Caco-2 (cell line): ENCODE measurements around the gene FTCDNL1. TPM values are rescaled to one million over a fixed set of nuclear protein-coding genes. Genes with fewer than 3 reads are reported as not detected.

Experiments used
- BruUV-seq: library from RNA; stranded (reverse); fragments of 400-500 nt; replicated peaks from 2 replicates; lab custom pipeline; 2021; lab: Mats Ljungman, UMichigan
- CTCF ChIA-PET: fragments of 300-600 bp; sonication (Branson Sonifier 250); formaldehyde crosslinking; loops from one replicate; lab custom pipeline; 2022; ENCODE audit warnings: antibody characterized with exemption; lab: Charles Lee
- POLR2A ChIA-PET: fragments of 300-600 bp; sonication (Branson Sonifier 250); formaldehyde crosslinking; loops from one replicate; lab custom pipeline; 2022; ENCODE audit warnings: antibody characterized with exemption; lab: Charles Lee
- DNase-seq, 2 experiments: peaks; one replicate each; pipeline versions ENCODE4 v3.0.0 to v3.0.0-alpha.2; 2020 to 2022
- H3K27me3 ChIP-seq: replicated peaks from 2 replicates; pipeline ENCODE4 v1.6.0; 2011; ENCODE audit warnings: low read length; ENCODE audit not compliant: control insufficient read depth, insufficient read depth
- H3K36me3 ChIP-seq: 2 replicates; pipeline ENCODE4 v1.5.1; 2011; ENCODE audit warnings: low read length; ENCODE audit not compliant: control insufficient read depth, insufficient read depth
- H3K4me1 ChIP-seq: fragments of 250-450 bp; sonication (Bioruptor Pico); 2 replicates; pipeline ENCODE4 v1.5.1; 2020; ENCODE audit warnings: mild to moderate bottlenecking
- H3K4me3 ChIP-seq: 2 replicates; pipeline ENCODE4 v1.5.1; 2011; ENCODE audit warnings: low read depth, mild to moderate bottlenecking, control low read depth, low read length
- H3K9me3 ChIP-seq: fragments of 250-450 bp; sonication (Bioruptor Pico); 2 replicates; pipeline ENCODE4 v1.5.1; 2020; ENCODE audit warnings: mild to moderate bottlenecking, moderate library complexity
- H3K27ac Mint-ChIP-seq: one replicate; pipeline ENCODE4 v1.8.0; 2022; ENCODE audit warnings: mixed read lengths; ENCODE audit not compliant: unreplicated experiment
- H3K27me3 Mint-ChIP-seq: one replicate; pipeline ENCODE4 v1.8.0; 2022; ENCODE audit warnings: mixed read lengths; ENCODE audit not compliant: insufficient read depth, unreplicated experiment
- H3K36me3 Mint-ChIP-seq: one replicate; pipeline ENCODE4 v1.8.0; 2022; ENCODE audit warnings: mild to moderate bottlenecking, mixed read lengths; ENCODE audit not compliant: insufficient read depth, unreplicated experiment
- H3K4me1 Mint-ChIP-seq: one replicate; pipeline ENCODE4 v1.8.0; 2022; ENCODE audit warnings: low read depth, mixed read lengths; ENCODE audit not compliant: unreplicated experiment
- H3K4me3 Mint-ChIP-seq: one replicate; pipeline ENCODE4 v1.8.0; 2022; ENCODE audit warnings: mild to moderate bottlenecking, moderate library complexity, mixed read lengths; ENCODE audit not compliant: unreplicated experiment
- H3K9me3 Mint-ChIP-seq: one replicate; pipeline ENCODE4 v1.8.0; 2022; ENCODE audit warnings: mixed read lengths; ENCODE audit not compliant: unreplicated experiment
- intact Hi-C: fragments of 100-400 bp; cut with micrococcal nuclease; formaldehyde crosslinking; loops from one replicate; pipeline ENCODE4 v1.10.0; 2022; ENCODE audit not compliant: unreplicated experiment
- total RNA-seq: library from RNA; stranded (reverse); gene quantifications from 2 replicates; pipeline ENCODE4 v1.2.3, GENCODE V29; 2022
- TF ChIP-seq, protein P1 (sequence below), 2 experiments: fragments of 200-600 bp in 1 of 2; IDR thresholded peaks; 1 replicate in 1 of 2; 2 replicates in 1 of 2; pipeline versions ENCODE4 v1.5.1 to v1.8.0; 2011 to 2022; ENCODE audit warnings: antibody characterized with exemption in 1 of 2, control low read depth in 1 of 2, inconsistent platforms in 1 of 2, low read depth in 1 of 2, low read length in 1 of 2, mild to moderate bottlenecking in 1 of 2, moderate library complexity in 1 of 2; ENCODE audit not compliant: insufficient read depth in 1 of 2, severe bottlenecking in 1 of 2, unreplicated experiment in 1 of 2

Gene FTCDNL1
- total RNA-seq, 1 experiment from 2014 or later: 0.68 TPM

DNA sequence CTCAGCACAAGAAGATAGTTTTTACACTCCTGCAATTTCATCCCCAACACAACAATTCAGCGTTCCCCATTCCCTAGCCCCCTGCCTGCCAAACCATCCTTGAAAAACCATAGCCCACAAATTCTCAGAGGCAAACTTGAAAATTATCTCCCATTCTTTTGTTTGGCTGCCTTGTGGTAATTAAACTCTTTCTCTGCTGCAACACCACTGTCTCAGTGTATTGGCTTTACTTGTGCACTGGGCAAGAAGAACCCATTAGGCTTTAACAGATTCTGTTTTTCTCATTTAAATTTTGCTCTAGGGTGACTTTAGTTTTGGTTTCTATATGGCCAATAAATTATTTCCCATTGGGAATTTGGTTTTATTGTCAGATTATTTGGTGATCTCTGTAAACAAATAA lies 23.2 kb upstream of the FTCDNL1 start:
- TF ChIP-seq, protein P1, sequence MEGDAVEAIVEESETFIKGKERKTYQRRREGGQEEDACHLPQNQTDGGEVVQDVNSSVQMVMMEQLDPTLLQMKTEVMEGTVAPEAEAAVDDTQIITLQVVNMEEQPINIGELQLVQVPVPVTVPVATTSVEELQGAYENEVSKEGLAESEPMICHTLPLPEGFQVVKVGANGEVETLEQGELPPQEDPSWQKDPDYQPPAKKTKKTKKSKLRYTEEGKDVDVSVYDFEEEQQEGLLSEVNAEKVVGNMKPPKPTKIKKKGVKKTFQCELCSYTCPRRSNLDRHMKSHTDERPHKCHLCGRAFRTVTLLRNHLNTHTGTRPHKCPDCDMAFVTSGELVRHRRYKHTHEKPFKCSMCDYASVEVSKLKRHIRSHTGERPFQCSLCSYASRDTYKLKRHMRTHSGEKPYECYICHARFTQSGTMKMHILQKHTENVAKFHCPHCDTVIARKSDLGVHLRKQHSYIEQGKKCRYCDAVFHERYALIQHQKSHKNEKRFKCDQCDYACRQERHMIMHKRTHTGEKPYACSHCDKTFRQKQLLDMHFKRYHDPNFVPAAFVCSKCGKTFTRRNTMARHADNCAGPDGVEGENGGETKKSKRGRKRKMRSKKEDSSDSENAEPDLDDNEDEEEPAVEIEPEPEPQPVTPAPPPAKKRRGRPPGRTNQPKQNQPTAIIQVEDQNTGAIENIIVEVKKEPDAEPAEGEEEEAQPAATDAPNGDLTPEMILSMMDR (IDR thresholded peaks at IDR 0.05; ENCODE audit: insufficient read depth in 1 of 2, low read depth in 1 of 2, low read length in 1 of 2, severe bottlenecking in 1 of 2, unreplicated experiment in 1 of 2): no peak
- H3K4me1 ChIP-seq: no peaks in the 10 kb centered on the region
- peaks cover 21% of the 10 kb centered on the region for H3K9me3 ChIP-seq
- H3K27me3 Mint-ChIP-seq: peaks cover 5% of the 10 kb centered on the region
- no peaks in the 10 kb centered on the region for H3K4me1 Mint-ChIP-seq
- no peaks in the 10 kb centered on the region for H3K36me3 ChIP-seq
- H3K9me3 Mint-ChIP-seq: peaks cover 40% of the 10 kb centered on the region
- no peak overlapping the region for H3K4me3 ChIP-seq
- CTCF ChIA-PET: no interaction called here
- BruUV-seq: no TSS peak
- POLR2A ChIA-PET: no interaction called here
- no peaks in the 10 kb centered on the region for H3K27me3 ChIP-seq
- H3K27ac Mint-ChIP-seq: no peak overlapping the region
- DNase-seq: no peak
- H3K4me3 Mint-ChIP-seq: no peak overlapping the region
- no peaks in the 10 kb centered on the region for H3K36me3 Mint-ChIP-seq
- intact Hi-C loops: no loop called here

DNA sequence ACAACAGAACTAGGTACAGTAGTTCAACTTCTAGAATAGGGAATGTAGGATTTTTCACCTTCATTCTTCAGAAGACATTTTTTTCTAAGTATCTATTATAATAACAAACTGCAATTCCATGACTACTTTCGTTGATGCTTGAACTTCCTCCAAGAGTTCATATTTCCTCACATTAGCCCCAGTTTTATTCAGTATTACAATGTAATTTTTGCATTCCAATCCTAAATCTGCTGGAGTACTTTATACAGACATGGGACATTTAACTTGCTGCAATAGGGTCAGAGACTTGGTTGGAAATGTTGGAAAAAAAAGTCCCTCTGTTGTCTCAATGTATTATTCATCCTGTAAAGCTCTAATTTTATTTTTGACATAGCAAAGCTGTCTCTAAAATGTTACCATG lies 19.6 kb upstream of the FTCDNL1 start:
- no peak overlapping the region for H3K27ac Mint-ChIP-seq
- POLR2A ChIA-PET: no interaction called here
- CTCF ChIA-PET: no interaction called here

DNA sequence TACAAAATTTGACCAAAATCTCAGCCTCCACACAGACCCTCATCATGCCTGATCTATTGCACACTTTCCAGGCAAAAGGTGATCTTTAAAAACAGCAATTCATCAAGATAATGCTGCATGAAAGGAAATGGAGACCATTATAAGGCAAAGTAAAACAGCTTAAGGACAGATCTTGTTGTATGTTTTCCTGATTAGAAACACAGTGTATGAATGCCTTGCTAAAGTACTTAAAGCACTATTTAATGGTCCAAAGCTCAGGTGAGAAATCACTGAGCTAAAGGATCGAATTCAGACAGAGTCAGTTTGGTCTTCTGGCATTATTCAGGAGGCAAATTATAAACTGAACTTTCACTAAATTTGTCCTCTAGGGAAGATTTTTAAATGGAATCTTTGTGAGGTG lies 18.7 kb upstream of the FTCDNL1 start:
- no peaks in the 10 kb centered on the region for H3K4me1 ChIP-seq
- no peaks in the 10 kb centered on the region for H3K4me1 Mint-ChIP-seq
- no TSS peak for BruUV-seq
- H3K36me3 ChIP-seq: no peaks in the 10 kb centered on the region
- no peak overlapping the region for H3K4me3 ChIP-seq
- no peaks in the 10 kb centered on the region for H3K36me3 Mint-ChIP-seq
- intact Hi-C loops: no loop called here
- H3K27me3 ChIP-seq: no peaks in the 10 kb centered on the region
- H3K4me3 Mint-ChIP-seq: no peak overlapping the region
- H3K9me3 Mint-ChIP-seq: peaks cover 19% of the 10 kb centered on the region
- H3K27me3 Mint-ChIP-seq: peaks cover 10% of the 10 kb centered on the region
- peaks cover 12% of the 10 kb centered on the region for H3K9me3 ChIP-seq
- H3K27ac Mint-ChIP-seq: no peak overlapping the region
- TF ChIP-seq, protein P1 (IDR thresholded peaks at IDR 0.05; ENCODE audit: insufficient read depth in 1 of 2, low read depth in 1 of 2, low read length in 1 of 2, severe bottlenecking in 1 of 2, unreplicated experiment in 1 of 2): no peak
- DNase-seq: no peak
- ChIA-PET CTCF (no interaction called here), POLR2A (no interaction called here)

More for the DNA sequence above, 19.6 kb upstream of the FTCDNL1 start:
- Histone ChIP-seq H3K27me3 (no peaks in the 10 kb centered on the region), H3K9me3 (peaks cover 21% of the 10 kb centered on the region), H3K36me3 (no peaks in the 10 kb centered on the region), H3K4me3 (no peak overlapping the region), H3K4me1 (no peaks in the 10 kb centered on the region)
- Mint-ChIP-seq H3K9me3 (peaks cover 28% of the 10 kb centered on the region), H3K4me1 (no peaks in the 10 kb centered on the region), H3K36me3 (no peaks in the 10 kb centered on the region), H3K27me3 (peaks cover 9% of the 10 kb centered on the region), H3K4me3 (no peak overlapping the region)
- TF ChIP-seq, protein P1 (IDR thresholded peaks at IDR 0.05; ENCODE audit: insufficient read depth in 1 of 2, low read depth in 1 of 2, low read length in 1 of 2, severe bottlenecking in 1 of 2, unreplicated experiment in 1 of 2): no peak
- intact Hi-C loops: no loop called here
- no TSS peak for BruUV-seq
- no peak for DNase-seq
